Mesothelial cell of epicardium (in vitro differentiated cells): ENCODE measurements around the gene OR13G1. TPM values are rescaled to one million over a fixed set of nuclear protein-coding genes. Genes with fewer than 3 reads are reported as not detected.

Experiments
- DNase-seq, 2 experiments: peaks; one replicate each; pipeline ENCODE4 v3.0.0; 2021; ENCODE audit warnings: low spot score in 2 of 2; ENCODE audit not compliant: unreplicated experiment in 2 of 2
- H3K27ac Mint-ChIP-seq: 2 replicates; pipeline ENCODE4 v1.8.0; 2021; ENCODE audit warnings: mixed read lengths
- H3K27me3 Mint-ChIP-seq: 2 replicates; pipeline ENCODE4 v1.8.0; 2021; ENCODE audit warnings: low read depth, mixed read lengths
- H3K36me3 Mint-ChIP-seq: 2 replicates; pipeline ENCODE4 v1.8.0; 2021; ENCODE audit warnings: mixed read lengths
- H3K4me1 Mint-ChIP-seq: 2 replicates; pipeline ENCODE4 v1.8.0; 2021; ENCODE audit warnings: mixed read lengths
- H3K4me3 Mint-ChIP-seq: 2 replicates; pipeline ENCODE4 v1.8.0; 2021; ENCODE audit warnings: mild to moderate bottlenecking, moderate library complexity, mixed read lengths
- H3K9me3 Mint-ChIP-seq: 2 replicates; pipeline ENCODE4 v1.8.0; 2021; ENCODE audit warnings: mixed read lengths
- total RNA-seq: library from RNA; stranded (reverse); gene quantifications from 3 replicates; pipeline ENCODE4 v1.2.1, GENCODE V29; 2021
- TF ChIP-seq, protein P1 (sequence below): fragments of 200-600 bp; sonication (generic); IDR thresholded peaks from one replicate; pipeline ENCODE4 v1.5.0; 2021; ENCODE audit warnings: antibody characterized with exemption; ENCODE audit not compliant: unreplicated experiment

OR13G1 gene
- total RNA-seq, 1 donor from 2014 or later: not detected

DNA sequence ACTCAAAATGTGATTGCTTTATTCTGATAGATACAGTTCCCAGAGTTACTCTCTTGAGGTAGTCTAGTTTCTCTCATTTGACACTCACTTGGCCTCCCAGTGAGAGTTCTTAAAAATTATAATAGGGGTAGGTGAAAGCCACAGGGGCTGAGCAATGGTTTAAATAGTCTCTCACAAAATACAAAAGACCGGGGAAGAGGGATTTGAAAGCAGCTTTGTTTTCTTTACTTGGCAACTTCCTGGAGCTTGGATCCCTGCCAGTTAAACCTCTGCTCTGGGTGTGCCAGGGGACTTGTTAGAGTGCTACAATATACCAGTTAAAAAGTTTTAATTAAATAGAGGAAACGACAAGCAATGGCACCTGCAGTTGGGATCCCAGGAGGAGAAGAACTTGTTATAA is 31.7 kb downstream of the OR13G1 start:
- H3K27me3 Mint-ChIP-seq: no peaks in the 10 kb centered on the region
- DNase-seq: no peak
- no peak overlapping the region for H3K4me3 Mint-ChIP-seq
- H3K9me3 Mint-ChIP-seq: peaks cover 5% of the 10 kb centered on the region
- TF ChIP-seq, protein P1, sequence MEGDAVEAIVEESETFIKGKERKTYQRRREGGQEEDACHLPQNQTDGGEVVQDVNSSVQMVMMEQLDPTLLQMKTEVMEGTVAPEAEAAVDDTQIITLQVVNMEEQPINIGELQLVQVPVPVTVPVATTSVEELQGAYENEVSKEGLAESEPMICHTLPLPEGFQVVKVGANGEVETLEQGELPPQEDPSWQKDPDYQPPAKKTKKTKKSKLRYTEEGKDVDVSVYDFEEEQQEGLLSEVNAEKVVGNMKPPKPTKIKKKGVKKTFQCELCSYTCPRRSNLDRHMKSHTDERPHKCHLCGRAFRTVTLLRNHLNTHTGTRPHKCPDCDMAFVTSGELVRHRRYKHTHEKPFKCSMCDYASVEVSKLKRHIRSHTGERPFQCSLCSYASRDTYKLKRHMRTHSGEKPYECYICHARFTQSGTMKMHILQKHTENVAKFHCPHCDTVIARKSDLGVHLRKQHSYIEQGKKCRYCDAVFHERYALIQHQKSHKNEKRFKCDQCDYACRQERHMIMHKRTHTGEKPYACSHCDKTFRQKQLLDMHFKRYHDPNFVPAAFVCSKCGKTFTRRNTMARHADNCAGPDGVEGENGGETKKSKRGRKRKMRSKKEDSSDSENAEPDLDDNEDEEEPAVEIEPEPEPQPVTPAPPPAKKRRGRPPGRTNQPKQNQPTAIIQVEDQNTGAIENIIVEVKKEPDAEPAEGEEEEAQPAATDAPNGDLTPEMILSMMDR: no peak
- no peaks in the 10 kb centered on the region for H3K36me3 Mint-ChIP-seq
- no peak overlapping the region for H3K27ac Mint-ChIP-seq
- no peaks in the 10 kb centered on the region for H3K4me1 Mint-ChIP-seq

DNA sequence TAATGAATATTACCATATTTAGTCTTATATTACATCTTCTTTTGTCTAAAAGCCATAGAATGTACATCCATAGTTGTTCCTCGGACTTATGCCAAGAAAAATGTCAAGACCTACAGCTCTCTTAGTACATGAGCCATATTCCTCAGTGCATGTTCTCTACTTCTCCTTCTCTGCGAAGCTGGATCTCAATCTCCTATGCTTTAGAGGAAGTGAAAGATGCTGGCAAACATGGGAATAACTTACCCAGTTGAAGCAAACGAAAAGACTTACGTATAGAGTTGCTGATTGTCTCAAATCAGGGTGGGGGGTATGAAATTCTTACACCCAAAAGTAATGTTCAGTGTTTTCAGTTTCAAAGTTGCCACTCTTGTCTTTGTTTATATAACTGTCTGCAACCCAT is 32.7 kb downstream of the OR13G1 start:
- TF ChIP-seq, protein P1: no peak
- no peak for DNase-seq
- H3K36me3 Mint-ChIP-seq: no peaks in the 10 kb centered on the region
- peaks cover 5% of the 10 kb centered on the region for H3K9me3 Mint-ChIP-seq
- no peaks in the 10 kb centered on the region for H3K27me3 Mint-ChIP-seq
- H3K4me3 Mint-ChIP-seq: no peak overlapping the region
- no peaks in the 10 kb centered on the region for H3K4me1 Mint-ChIP-seq
- no peak overlapping the region for H3K27ac Mint-ChIP-seq

DNA sequence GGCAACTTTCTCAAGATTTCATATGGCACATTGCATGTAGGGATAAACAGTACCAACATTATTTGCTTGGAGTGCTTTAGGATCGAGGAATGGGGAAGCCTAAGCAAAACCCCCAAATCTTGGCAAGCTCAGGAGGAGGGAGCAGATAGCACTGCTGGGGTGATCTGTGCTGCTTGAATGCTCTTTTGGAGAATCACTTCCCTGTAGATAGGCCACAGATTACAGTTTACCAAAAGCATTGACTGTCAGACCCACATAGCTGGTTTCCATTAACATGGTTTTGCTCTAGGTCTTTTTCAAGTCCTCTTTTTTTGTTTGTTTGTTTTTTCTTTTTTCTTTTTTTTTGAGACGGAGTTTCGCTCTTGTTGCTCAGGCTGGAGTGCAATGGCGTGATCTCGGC is 36.8 kb downstream of the OR13G1 start:
- H3K9me3 Mint-ChIP-seq: peaks cover 5% of the 10 kb centered on the region
- no peak for DNase-seq
- no peaks in the 10 kb centered on the region for H3K4me1 Mint-ChIP-seq
- TF ChIP-seq, protein P1: no peak
- H3K27me3 Mint-ChIP-seq: peaks cover 1% of the 10 kb centered on the region
- no peaks in the 10 kb centered on the region for H3K36me3 Mint-ChIP-seq
- no peak overlapping the region for H3K4me3 Mint-ChIP-seq
- H3K27ac Mint-ChIP-seq: no peak overlapping the region

DNA sequence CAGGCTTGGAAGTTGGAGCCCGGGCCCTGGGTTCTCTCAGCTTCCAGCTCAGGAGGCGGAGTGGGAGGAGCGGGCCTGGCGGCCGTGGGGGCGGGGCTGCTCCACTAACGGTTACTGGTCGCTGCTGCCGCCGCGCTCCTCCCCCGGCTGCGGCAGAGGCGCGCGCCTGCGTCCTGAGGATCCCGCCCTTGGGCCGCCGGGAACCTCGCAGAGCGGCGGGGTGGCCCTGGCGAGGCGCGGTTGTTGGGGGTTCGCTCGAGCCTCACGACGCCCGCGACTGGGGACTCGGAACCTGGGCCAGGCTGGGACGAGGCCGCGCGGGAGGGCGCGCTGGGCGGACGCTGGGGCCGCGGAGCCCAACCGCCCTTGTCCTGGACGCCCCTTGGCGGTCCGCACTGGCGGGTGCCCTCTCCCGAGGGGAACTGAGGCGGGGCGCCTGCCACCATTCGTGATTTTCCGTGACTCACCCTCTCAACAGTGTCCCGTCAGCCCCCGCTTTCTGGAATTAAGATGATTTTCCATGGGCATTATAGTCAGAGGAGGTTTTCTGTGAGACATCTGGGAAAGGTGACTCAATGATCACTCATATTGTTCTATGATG is 40.1 kb downstream of the OR13G1 start:
- H3K27me3 Mint-ChIP-seq: peaks cover 1% of the 10 kb centered on the region
- peaks cover 5% of the 10 kb centered on the region for H3K9me3 Mint-ChIP-seq
- H3K4me3 Mint-ChIP-seq: peak overlapping the region; percentile 44

DNA sequence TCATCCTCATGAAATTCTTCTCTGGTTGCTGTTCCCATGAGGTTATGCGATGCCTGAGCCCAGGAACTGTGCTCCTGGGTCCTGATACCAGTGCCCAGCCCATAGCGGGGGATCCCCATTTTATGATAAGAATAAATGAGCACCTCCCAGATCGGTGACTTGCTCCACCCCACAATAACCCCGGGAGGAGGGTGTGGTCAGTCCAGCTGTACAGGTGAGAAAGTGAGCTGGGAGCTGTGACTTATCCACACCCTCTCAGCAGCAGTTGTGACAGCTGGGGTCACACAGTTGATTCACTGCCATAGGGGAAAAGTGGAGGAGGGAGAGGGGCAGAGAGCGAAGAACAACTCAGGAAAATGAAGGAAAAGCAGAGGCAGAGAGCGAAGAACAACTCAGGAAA is 40.8 kb downstream of the OR13G1 start:
- Mint-ChIP-seq H3K4me3 (peak overlapping the region; percentile 44), H3K36me3 (no peaks in the 10 kb centered on the region), H3K9me3 (peaks cover 10% of the 10 kb centered on the region), H3K27ac (no peak overlapping the region), H3K4me1 (no peaks in the 10 kb centered on the region), H3K27me3 (peaks cover 1% of the 10 kb centered on the region)
- TF ChIP-seq, protein P1: no peak
- no peak for DNase-seq

More for the DNA sequence above, 40.1 kb downstream of the OR13G1 start:
- TF ChIP-seq, protein P1: no peak
- peak in 1 of 2 experiments; percentile 62 for DNase-seq
- Mint-ChIP-seq H3K27ac (no peak overlapping the region), H3K36me3 (no peaks in the 10 kb centered on the region), H3K4me1 (no peaks in the 10 kb centered on the region)

DNA sequence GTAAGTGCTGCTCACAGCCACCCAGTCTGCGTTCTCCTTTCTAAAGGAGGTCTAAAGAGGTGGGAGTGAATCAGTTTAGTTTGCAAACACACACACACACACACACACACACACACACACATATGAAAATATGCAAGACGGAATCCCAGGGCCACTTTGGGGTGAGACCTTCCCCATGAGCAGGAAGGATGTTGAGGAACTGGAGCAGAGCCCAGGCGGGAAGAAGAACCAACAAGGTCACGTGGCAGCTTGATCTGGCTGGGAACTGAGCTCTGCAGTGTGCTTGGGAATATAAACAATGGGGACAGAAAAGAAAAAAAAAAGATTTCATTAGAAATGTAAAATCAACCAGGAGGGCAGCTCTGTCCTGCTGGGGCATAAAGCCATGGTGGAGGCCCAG is 41.5 kb downstream of the OR13G1 start:
- H3K27ac Mint-ChIP-seq: no peak overlapping the region
- DNase-seq: no peak
- no peak overlapping the region for H3K4me3 Mint-ChIP-seq
- no peaks in the 10 kb centered on the region for H3K36me3 Mint-ChIP-seq
- H3K27me3 Mint-ChIP-seq: peaks cover 1% of the 10 kb centered on the region
- TF ChIP-seq, protein P1: no peak
- no peaks in the 10 kb centered on the region for H3K4me1 Mint-ChIP-seq
- peaks cover 11% of the 10 kb centered on the region for H3K9me3 Mint-ChIP-seq
